Transverse colon (tissue), 4 donors: ENCODE results near the gene RDX. TPM values are rescaled to one million over a fixed set of nuclear protein-coding genes. Genes with fewer than 3 reads are reported as not detected.

Source experiments
- DNase-seq: peaks from one replicate; pipeline ENCODE4 v3.0.0-alpha.2; 2019
- H3K27ac ChIP-seq, 4 donors: fragments of 200-600 bp; sonication (generic); 2 replicates each; pipeline ENCODE4 v1.5.1; 2016 to 2018; ENCODE audit warnings: inconsistent platforms in 4 of 4
- H3K27me3 ChIP-seq: fragments of 200-600 bp; sonication (generic); 2 replicates; pipeline ENCODE4 v1.5.1; 2017; ENCODE audit warnings: inconsistent platforms
- H3K36me3 ChIP-seq, 4 donors: fragments of 200-600 bp; sonication (generic); 2 replicates each; pipeline ENCODE4 v1.5.1; 2017 to 2019; ENCODE audit warnings: inconsistent platforms in 4 of 4
- H3K4me1 ChIP-seq, 4 donors: fragments of 200-600 bp; sonication (generic); 2 replicates each; pipeline ENCODE4 v1.5.1; 2017 to 2020; ENCODE audit warnings: inconsistent platforms in 4 of 4
- H3K4me3 ChIP-seq, 4 donors: fragments of 200-600 bp; sonication (generic); 1 replicate in 1 of 4; 2 replicates in 3 of 4; pipeline versions ENCODE4 v1.5.1 to v1.6.1; 2017 to 2019; ENCODE audit warnings: inconsistent platforms in 4 of 4
- H3K9me3 ChIP-seq, 2 donors: fragments of 200-600 bp; sonication (generic); 2 replicates each; pipeline ENCODE4 v1.5.1; 2017 to 2019; ENCODE audit warnings: inconsistent platforms in 2 of 2
- EP300 ChIP-seq: sonication (generic); formaldehyde crosslinking; IDR thresholded peaks from one replicate; pipeline ENCODE4 v1.6.1; 2017; ENCODE audit warnings: antibody characterized with exemption, low read depth
- POLR2A ChIP-seq: fragments of 450-650 bp; IDR thresholded peaks from one replicate; pipeline ENCODE4 v1.6.1; 2016; ENCODE audit warnings: antibody characterized with exemption, mild to moderate bottlenecking, moderate library complexity
- POLR2AphosphoS5 ChIP-seq, 3 donors: sonication (generic); formaldehyde crosslinking; IDR thresholded peaks; one replicate each; pipeline ENCODE4 v1.6.1; 2016; ENCODE audit warnings: antibody characterized with exemption in 3 of 3
- WGBS, 2 donors: methylation state at CpG; one replicate each; pipeline ENCODE4 v1.1.5; 2018; ENCODE audit warnings: low coverage in 1 of 2; 5-methylcytosine and 5-hydroxymethylcytosine counted together
- in situ Hi-C, 4 donors: fragments of 200-750 bp; cut with MboI; loops; one replicate each; pipeline versions ENCODE4 v1.15.0 to v1.15.1; 2017; ENCODE audit warnings: low sequenced_read_pairs in 3 of 4, low pct_ligation_motif_present in 1 of 4, low pct_unique_long_range_greater_than_20kb in 1 of 4
- intact Hi-C: fragments of 100-400 bp; cut with DNase I; formaldehyde crosslinking; loops from one replicate; pipeline ENCODE4 v1.15.1; 2023; ENCODE audit warnings: low total_unique reads
- total RNA-seq, 4 donors: library from RNA; depleted of rRNA; stranded (reverse); fragments of >200 nt; gene quantifications; one replicate each; pipeline ENCODE4 v1.1.0, GENCODE V29; 2016
- TF ChIP-seq, protein P1 (sequence below), 5 experiments: fragments of 200-600 bp in 3 of 5; fragments of 450-650 bp in 2 of 5; sonication (generic) in 3 of 5; IDR thresholded peaks; 1 replicate in 2 of 5; 2 replicates in 3 of 5; pipeline ENCODE4 v1.5.1; 2016 to 2017; ENCODE audit warnings: antibody characterized with exemption in 5 of 5, inconsistent platforms in 3 of 5, mild to moderate bottlenecking in 2 of 5, moderate library complexity in 1 of 5

RDX gene
- total RNA-seq, 4 donors from 2014 or later: 16.8 to 34.8 (median 21.9) TPM

DNA sequence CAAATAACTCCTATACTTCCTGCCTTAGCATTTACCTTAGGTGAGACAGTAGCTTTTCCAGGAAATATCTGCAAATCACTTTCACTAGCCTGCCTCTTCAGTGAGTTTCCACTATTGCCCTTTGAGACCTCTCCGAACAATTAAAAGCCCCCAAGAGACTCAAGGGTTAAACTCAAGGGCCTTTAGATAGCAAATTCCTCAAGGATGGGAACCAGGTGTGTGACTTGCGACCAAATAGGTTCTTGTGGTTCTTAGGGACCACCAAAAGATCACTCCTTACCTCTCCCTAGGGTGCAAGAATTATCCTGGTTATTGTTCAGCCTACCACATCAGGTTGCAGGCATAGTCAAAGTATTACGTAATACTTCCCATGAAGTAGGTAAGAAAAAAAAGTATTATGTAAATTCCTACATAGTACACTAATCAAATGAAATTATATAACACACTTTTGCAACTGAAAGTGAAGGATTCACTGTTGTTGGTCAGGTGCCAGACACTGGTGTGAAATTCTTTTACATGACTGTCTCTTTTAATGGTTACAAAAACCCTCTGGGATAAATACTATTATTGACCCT is 1.4 kb upstream of the RDX start:
- Histone ChIP-seq H3K4me1 (peaks cover 0 to 37% (median 16%) of the 10 kb centered on the region in 4 donors), H3K27ac (no peak overlapping the region), H3K4me3 (no peak overlapping the region), H3K9me3 (no peaks in the 10 kb centered on the region), H3K27me3 (peaks cover 64% of the 10 kb centered on the region), H3K36me3 (no peaks in the 10 kb centered on the region)
- no peak for DNase-seq
- TF ChIP-seq POLR2A (no peak), EP300 (no peak), POLR2AphosphoS5 (IDR thresholded peaks at IDR 0.05) (no peak)
- TF ChIP-seq, protein P1, sequence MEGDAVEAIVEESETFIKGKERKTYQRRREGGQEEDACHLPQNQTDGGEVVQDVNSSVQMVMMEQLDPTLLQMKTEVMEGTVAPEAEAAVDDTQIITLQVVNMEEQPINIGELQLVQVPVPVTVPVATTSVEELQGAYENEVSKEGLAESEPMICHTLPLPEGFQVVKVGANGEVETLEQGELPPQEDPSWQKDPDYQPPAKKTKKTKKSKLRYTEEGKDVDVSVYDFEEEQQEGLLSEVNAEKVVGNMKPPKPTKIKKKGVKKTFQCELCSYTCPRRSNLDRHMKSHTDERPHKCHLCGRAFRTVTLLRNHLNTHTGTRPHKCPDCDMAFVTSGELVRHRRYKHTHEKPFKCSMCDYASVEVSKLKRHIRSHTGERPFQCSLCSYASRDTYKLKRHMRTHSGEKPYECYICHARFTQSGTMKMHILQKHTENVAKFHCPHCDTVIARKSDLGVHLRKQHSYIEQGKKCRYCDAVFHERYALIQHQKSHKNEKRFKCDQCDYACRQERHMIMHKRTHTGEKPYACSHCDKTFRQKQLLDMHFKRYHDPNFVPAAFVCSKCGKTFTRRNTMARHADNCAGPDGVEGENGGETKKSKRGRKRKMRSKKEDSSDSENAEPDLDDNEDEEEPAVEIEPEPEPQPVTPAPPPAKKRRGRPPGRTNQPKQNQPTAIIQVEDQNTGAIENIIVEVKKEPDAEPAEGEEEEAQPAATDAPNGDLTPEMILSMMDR (IDR thresholded peaks at IDR 0.05): no peak
- intact Hi-C loops: no loop called here
- WGBS, 2 donors: 56 to 72% methylated on average over 2 to 3 of the region's 3 CpGs
- in situ Hi-C loops: no loop called here

DNA sequence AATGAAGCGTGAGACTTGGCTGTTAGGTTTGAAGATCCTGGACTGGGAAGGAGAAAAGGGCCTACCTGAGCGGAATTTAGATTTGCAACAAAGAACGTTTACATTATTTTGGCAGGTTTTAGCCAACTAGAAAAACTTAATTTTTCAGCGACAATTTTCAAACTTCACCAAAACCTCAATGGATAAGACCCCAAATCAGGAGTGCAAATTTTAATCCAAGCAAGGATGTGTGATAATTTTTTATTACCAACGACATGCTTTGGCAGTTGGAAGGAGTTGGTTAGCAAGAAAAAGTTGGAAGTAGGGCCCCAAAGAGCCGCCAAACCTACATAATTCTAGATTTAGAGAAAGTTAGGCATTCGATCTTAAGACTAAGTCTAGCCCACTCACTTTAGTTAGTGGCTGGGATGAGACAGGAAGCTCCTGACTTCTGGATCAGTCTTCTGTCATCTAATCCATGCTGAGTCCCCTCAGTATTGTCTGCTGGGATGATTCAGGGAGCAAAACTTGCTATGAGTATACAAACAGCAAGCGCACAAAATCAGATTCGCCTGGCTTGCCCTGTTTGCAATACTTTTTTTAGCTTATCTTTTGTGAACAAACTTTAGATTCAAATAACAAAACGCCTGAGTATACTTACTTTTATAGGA is 787 bp upstream of the RDX start:
- peak overlapping the region; percentile 91 to 94 (median 92) for H3K27ac ChIP-seq
- peaks cover 0 to 37% (median 16%) of the 10 kb centered on the region in 4 donors for H3K4me1 ChIP-seq
- 39% methylated on average over 10 of the region's 10 CpGs for WGBS, 2 donors
- H3K27me3 ChIP-seq: peaks cover 61% of the 10 kb centered on the region
- no peaks in the 10 kb centered on the region for H3K36me3 ChIP-seq
- no peaks in the 10 kb centered on the region for H3K9me3 ChIP-seq
- H3K4me3 ChIP-seq: peak overlapping the region; percentile 31 to 88 (median 78)
- intact Hi-C loops (no loop called here), in situ Hi-C loops (no loop called here)
- no peak for DNase-seq
- TF ChIP-seq, protein P1 (IDR thresholded peaks at IDR 0.05): no peak
- no peak for TF ChIP-seq POLR2A
- no peak for TF ChIP-seq POLR2AphosphoS5 (IDR thresholded peaks at IDR 0.05)
- TF ChIP-seq EP300: no peak

DNA sequence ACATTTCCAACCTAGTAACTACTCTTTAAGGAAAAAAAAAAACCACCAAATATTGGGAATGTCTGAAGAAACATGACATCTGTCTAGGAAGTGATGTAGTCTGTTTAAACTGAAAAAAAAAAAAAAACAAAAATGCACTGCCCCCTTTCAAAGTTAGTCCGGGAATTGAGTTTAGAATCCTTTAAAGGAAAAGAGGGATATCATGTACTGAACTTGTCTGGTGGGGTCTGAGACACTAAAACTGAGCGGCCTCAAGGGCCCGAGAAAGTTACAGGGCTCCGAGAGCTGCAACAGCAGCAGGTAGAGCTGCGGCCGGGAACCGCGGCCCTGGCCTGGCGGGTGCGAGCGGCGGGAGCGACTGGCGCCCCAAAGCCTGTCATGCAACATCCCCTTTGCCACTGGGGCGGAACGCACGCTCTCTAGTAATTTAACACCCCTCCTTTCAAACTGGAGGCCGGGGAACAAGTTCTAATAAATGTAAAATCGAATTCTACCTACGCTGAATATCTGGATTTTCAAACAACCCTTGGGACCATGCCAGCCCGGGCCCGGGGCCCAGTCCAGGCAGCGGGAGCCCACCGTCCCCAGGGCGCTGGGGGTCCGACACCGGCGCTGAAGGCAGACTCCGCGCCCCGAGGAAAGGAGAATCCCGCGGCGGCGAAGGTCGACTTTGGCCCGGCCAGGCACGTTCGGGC is 736 bp downstream of the RDX start:
- Histone ChIP-seq H3K27ac (peak overlapping the region; percentile 91 to 94 (median 92)), H3K27me3 (peaks cover 61% of the 10 kb centered on the region), H3K36me3 (no peaks in the 10 kb centered on the region), H3K9me3 (no peaks in the 10 kb centered on the region), H3K4me1 (peaks cover 0 to 37% (median 16%) of the 10 kb centered on the region in 4 donors), H3K4me3 (peak overlapping the region; percentile 42 to 88 (median 78))
- peak; percentile 58 for DNase-seq
- in situ Hi-C loops (no loop called here), intact Hi-C loops (no loop called here)
- TF ChIP-seq EP300 (no peak), POLR2AphosphoS5 (IDR thresholded peaks at IDR 0.05) (peak in 1 of 3 donors; percentile 6)
- WGBS, 2 donors: 0% methylated on average over 4 to 34 of the region's 39 CpGs

DNA sequence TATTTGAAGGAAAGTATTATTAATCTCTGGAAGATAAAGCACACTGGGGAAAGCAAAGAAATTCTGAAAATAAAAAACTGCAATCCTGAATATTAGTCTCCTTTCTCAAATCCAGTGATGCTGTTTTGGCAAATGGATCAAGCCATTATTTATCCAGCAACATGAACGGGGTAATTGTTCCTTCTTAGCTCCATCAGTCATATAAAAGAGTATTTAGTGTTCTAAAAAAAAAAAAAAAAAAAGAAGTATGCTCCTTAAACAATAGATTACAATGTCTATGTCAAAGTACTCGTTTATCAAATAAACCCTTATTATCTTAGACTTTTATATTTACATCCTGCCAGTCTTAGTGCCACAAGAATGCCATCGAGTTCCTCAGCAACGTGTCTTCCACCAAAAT is 1.3 kb downstream of the RDX start:
- Histone ChIP-seq H3K4me3 (peak overlapping the region in 3 of 4 donors; percentile 71 to 88 (median 84)), H3K4me1 (peaks cover 0 to 37% (median 16%) of the 10 kb centered on the region in 4 donors), H3K27ac (peak overlapping the region; percentile 91 to 94 (median 92)), H3K36me3 (no peaks in the 10 kb centered on the region), H3K9me3 (no peaks in the 10 kb centered on the region), H3K27me3 (peaks cover 61% of the 10 kb centered on the region)
- in situ Hi-C loops: no loop called here
- 4 to 6% methylated on average over 4 of the region's 4 CpGs for WGBS, 2 donors
- intact Hi-C loops: no loop called here
- TF ChIP-seq EP300 (no peak), POLR2AphosphoS5 (IDR thresholded peaks at IDR 0.05) (no peak), POLR2A (no peak)
- TF ChIP-seq, protein P1 (IDR thresholded peaks at IDR 0.05): no peak
- DNase-seq: no peak
